ENCODE results near the gene MYF5.

The MYF5 gene

DNA sequence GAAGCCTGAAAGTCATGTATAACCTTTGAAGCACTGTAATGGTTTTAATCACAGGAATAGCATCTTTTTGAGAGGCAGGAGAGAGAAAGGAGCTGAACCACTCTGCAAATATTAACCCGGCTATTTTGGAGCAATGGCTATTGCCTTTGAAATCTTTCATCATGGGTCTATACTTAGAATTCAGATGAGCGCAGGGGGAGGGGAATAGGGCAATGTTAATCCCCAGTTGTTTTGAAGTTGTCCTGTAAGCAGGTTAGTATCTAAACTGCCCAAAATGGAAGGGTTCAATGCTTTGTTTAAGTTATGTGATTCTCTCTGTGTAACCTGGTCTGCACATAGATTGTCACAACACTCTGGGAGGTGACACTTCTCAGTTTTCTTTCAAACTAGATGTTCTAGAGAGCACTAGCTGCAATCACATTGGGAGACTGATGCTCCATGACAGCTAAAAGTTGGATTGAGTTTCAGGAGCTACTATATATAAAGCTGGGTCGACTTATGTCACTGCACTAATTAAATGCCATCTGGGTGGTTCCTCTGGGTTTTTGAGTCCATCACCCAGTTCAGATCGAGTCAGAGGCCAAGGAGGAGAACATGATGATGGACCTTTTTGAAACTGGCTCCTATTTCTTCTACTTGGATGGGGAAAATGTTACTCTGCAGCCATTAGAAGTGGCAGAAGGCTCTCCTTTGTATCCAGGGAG, 9.4 kb upstream of the MYF5 start, which contains the start of gene MYF6:
MYF6 (plus strand) TSS at position 509 of the 704 bp plus-strand sequence; CDS start at position 595, 86 bp downstream.
- DNase-seq, result no peak

GRCh38 chr12:80707830-80708258, 8.9 kb upstream of the MYF5 start:
- DNase-seq, result no peak

GRCh38 chr12:80708259-80708974, 8.3 kb upstream of the MYF5 start:
- DNase-seq, result no peak

GRCh38 chr12:80708975-80709328, 7.8 kb upstream of the MYF5 start:
- DNase-seq, result no peak

- no peak for DNase-seq
Observed at GRCh38 chr12:80709811-80710726, 6.6 kb upstream of the MYF5 start.

GRCh38 chr12:80710727-80711449, 5.8 kb upstream of the MYF5 start:
- no peak for DNase-seq

- no peak for DNase-seq
Observed at GRCh38 chr12:80711866-80712265, 4.8 kb upstream of the MYF5 start.

DNA sequence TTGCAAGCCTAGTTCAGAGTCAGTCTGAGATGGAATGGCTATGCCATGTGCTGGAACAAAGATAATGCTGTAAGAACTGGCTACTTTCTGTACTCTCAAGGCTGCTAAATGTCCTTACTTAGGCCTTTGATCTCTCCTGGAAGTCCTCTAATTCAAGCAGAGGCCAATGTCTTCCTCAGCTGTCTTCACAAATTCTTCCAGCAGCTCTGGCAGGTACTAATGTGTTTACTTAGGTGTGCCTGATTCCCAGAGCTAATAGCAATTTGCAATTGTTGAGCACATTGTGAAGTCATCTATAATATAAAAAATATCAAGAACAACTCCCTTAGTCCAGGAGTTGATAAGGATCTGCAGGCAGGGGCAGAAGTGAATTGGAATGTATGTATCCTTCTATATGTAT, 3.8 kb upstream of the MYF5 start:
- no peak for DNase-seq

DNA sequence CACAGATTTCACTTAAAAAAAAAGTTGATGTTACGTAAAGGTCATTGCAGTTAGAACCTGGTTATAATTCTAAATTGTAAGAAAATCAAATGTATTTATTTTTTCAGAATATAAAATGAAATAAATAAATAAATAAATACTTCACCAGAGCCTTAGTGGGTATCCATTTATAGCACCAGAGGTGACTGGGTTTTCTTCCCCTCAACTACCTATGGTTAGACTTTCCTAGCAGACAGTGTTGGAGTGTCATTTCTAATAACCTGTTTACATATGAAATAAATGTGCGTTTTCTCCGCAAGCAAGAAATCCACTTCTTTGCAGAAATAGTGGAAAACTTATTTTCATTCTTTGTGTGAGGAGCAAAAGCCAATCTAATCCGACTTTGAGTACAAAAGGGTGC, 3.3 kb upstream of the MYF5 start:
- DNase-seq, result no peak

DNA sequence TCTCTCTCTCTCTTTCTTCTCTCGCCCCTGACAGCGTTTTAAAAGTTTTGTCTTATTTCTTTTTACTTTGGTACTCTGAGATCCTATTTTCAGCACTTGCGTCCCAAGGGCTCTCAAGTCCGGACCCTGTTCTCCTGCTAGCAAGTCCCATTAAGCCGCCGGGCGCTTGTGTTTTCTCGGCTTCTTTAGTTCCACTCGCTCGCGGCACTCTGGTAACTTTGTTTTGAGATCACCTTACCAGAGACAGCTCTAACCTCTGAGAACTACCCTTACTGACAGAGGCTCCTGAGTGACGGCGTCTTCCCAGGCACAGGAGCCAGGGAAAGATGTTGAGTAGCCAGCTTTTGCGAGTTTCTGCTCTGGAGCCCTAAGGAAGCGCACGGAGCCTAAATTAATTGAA, 2.7 kb upstream of the MYF5 start:
- no peak for DNase-seq

DNA sequence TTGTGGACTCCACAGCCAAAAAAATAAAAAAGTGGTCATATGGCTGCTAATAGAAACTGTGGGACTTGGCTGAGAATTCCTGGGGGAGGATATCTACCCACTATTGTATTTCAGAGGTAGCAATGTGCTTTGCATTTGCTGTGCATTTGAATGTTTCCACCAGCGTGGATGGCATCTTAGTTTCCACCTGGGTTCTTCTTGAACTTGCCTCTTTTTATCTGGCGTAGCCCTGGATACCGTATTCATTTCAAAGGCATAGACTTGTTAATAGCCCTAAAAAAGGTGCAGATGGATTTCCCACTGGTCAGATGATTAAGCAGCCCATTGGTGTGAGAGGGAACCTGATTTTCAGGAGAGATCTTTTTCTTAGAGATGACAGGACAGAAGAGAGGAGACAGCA, 1.9 kb upstream of the MYF5 start:
- DNase-seq, result no peak

- DNase-seq, result no peak
Observed at GRCh38 chr12:80715713-80716249, 931 bp upstream of the MYF5 start.

DNA sequence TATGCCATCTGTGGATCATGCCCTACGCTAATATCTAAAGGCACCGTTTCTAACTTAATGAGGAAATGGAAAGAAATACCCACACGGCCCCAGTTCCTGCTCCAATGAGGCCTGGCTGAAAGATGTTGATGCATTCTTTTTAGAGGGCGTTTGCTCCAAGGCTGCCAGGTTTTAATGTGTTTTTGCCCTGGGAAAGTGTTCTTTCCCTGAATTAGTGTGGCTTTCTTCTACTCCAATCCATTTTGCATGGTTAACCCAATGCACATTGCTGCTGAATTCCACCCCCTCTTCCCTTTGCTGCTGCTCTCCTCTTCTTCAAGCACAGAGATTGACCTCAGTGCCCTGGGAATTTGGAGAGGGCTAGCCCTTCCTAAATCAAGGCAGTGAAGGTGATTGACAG, 1.1 kb downstream of the MYF5 start:
- no peak for DNase-seq

DNA sequence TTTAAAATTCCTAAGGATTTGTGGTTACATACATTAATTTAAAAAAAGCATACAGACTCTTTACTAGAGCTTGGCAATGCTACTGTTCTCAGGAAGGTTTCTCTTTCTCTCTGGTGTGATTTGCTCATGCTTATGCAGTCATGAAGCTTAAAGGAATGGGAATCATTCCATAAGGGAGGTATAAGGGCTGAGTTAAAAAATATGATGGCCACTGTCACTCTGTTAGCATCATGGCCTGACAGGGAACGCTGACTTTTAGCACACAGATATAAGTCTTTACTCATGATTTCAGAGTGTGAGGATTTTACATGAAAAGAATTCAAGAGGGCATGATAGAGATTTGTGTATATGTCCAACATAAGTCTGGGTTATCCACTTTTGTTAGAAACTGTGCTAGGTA, 3.8 kb downstream of the MYF5 start:
- no peak for DNase-seq

DNA sequence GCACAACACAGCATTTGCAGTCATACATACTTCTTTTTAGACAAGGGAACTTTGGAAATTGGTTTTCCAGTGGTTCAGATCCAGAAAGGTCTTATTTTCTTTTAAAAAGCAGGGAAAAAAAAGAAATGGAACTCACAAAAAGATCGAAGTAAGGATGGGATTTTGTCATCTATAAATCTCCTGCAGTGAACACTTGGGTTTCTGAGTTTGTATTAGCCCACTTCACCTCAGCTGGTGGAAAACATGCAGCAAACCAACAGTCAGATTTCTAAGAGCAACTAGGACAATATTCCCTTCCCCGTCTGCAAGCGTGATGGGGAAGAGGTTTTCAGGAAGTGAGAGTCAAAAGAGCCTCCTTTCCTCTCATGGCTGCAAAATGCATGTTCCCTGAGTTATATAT, 4.6 kb downstream of the MYF5 start:
- no peak for DNase-seq

DNA sequence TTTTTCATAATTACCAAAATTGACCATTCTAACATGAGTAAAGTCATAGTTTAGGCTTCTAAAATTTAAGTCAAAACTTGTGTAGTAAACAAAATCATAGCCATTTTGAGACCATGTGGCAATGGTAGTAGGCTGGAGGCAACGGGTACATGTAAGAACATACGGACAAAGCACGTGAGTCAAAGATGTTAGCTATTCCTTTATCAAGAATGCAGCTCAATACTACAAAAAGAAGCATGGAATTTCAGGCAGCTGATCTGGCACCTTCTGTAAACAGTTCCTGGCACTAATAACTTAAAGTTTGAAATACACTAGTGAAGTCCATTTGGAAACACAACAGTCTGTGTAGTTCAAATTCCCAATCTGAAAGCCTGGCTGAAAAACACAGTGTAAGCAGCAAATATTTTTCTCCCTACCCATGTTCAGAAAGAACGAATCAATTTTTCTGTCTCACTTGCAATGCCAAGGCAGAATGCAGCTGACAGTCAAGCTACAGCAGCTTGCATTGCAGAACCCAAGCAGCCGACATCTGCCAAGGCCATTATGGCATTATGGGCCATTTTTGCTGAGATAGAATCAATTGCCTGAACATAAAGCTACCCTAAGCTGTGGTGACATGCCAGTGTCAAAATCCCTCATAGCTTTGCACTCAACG, 29.3 kb downstream of the MYF5 start:
- DNase-seq, result no peak

DNA sequence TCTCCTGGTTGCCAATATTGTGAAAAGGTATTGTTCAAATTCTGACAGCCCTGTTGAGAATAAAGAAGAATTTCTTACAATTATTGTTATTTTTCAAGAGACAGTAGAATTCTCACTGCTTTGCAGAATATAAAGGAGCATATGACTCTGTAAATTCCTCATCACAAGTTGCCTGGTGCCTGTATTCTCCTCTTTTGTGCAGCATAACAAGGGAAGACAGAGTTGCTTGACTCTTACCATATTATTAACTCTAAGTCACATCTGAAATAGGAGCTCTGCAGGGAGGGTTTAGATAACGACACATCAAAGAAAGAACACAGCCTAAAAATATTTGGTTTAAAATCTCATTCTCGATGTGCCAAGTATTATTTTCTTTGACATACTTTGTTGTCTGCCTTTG, 31.1 kb downstream of the MYF5 start:
- DNase-seq, result no peak

GRCh38 chr12:80749456-80749855, 32.7 kb downstream of the MYF5 start:
- no peak for DNase-seq

GRCh38 chr12:80752464-80752863, 35.8 kb downstream of the MYF5 start:
- DNase-seq, result no peak

DNA sequence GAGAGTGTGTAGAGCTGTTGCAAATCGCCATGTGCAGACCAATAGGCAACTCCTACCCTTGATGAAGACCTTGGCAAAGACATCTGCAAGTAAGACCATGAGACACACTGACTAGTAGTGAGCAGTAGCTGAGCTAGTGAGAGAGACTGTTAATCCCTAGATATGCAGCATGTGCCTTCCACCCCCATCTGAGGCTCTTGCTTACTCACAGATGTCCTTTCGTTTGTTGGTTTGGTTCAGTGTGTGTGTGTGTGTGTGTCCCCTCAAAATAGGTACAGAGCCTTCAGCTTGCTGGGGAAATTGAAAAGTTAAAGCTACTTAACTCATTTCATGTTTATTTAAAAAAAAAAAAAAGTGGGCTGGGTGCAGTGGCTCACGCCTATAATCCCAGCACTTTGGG, 37.6 kb downstream of the MYF5 start:
- DNase-seq, result no peak

- DNase-seq, result no peak
Observed at GRCh38 chr12:80756875-80757274, 40.2 kb downstream of the MYF5 start.

Data from nucleus accumbens (tissue), 56 donors.